Activated CD4-positive, alpha-beta T cell treated with anti-CD3 and anti-CD28 coated beads for 24 hours (primary cell): Measurements from ENCODE around the gene INSRR.

Experiments
- DNase-seq, 2 donors: peaks; one replicate each; pipeline ENCODE4 v3.0.0-alpha.2; 2020; ENCODE audit warnings: low read depth in 2 of 2

Gene INSRR

DNA sequence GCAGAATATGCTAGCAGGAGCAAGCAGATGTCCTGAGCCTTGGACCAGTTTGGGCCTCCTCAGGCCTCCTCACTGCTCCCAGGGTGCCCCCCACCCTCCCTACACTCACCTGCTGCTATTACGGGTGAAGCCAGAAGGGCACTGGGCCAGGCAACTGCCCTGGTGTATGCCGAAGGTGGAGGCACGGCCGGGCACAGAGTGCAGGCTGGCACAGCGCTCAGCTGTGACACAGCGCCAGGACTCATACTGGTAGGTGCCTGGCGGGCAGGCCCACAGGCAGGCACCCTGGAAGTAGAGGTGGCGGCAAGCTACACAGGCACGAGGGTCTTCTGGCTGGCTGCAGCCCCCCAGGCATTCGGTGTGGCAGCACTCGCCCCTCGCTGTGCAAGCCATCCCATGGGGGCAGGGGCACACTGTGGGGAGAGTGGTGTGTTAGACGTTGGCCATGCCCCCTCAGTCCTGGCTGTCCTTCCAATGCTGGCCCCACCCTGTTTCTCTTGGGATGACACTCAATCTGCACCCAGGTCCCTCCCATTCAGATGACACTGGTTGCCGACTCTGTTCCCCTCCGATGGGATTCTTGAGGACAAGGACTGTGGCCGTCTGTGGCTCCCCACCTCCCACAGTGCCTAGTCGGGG is 7.0 kb downstream of the INSRR start:
- DNase-seq, result no peak

DNA sequence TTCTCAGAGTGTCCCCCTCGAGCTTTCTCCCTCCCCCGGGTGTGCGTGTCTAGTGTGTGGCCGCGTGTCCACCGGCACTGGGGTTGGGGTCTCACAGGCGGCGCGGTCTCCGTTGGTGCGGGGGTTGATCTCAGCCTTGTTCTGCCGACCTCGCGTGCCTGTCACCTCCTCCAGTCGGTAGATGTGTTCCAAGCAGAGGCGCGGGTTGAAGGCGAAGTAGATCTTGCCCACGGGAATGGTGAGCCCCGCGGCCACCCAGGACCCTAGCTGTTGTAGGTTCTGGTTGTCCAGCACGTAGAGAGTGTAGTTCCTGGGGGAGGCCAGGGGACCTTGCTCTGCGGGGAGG is 9.8 kb downstream of the INSRR start:
- no peak for DNase-seq

DNA sequence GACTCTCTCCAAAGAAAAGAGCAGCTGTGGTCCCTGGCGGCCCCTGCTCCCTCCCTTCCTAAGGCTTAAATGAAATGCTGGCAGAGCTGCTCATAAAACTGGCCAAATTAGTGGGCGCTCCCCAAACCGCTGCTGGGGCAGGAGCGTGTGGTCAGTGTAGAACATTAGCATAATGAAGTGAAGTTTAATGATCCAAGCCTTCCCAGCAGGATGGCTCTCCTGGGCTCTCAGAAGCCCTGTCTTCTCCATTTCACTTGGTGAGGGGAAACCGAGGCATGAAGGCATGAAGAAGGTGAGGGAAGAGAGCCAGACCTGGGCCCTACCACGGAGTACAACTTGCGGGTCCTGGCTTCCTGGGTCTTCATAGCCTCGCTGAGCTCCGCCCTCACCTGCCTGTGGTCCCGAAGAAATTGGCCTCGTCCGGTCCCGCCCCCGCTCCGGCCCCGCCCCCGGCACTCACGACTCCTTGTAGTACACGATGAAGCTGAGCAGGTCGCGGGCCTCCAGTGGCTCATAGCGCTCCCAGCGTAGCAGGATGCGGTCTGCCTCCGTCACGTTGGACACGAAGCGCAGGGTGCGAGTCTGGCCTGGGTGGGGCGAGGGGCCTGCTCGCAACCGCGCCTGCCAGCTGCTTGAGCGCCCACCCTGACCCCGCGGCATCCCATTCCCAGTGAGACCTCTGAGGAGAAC is 10.3 kb downstream of the INSRR start:
- DNase-seq, result peak in 1 of 2 donors; percentile 63

DNA sequence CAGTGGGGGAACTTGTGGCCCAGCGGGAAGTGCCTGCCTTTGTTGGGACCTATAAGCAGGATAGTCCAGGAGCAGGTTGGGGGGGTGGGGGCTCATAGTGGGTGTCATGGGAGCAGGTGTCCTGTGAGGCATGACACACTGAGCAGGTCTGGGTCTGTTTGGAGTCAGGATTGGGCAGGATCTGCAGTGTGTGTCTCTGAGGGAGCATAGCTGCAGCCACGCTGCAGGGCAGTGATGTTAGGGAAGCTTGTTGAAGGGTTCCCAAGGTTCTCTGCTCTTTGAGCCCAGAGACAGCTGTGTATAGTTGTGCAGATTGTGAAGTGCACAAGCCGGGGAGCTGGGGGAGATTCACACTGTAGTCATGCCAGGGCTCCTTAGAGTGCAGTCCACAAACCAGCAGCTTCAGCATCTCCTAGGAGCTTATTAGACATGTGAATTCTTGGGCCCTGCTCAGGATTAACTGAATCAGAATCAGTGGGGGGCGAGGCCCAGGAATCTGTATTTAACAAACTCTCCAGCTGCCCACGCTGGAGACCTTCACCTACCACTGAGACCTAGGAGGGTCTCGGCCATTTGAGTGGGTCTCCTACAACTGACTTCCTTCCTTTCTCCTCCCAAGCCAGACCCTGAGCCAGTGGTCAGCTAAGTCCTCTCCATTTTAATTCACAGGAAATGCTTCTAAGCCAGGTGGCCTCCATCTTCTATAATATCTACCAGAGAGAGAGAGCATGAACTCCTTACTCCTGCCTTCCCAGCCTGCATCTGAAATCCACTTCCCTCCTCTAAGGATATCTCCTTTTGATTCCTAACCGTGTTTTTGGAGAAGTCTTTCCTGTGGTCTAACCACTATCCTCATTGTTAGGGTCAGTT is 11.1 kb downstream of the INSRR start:
- no peak for DNase-seq

DNA sequence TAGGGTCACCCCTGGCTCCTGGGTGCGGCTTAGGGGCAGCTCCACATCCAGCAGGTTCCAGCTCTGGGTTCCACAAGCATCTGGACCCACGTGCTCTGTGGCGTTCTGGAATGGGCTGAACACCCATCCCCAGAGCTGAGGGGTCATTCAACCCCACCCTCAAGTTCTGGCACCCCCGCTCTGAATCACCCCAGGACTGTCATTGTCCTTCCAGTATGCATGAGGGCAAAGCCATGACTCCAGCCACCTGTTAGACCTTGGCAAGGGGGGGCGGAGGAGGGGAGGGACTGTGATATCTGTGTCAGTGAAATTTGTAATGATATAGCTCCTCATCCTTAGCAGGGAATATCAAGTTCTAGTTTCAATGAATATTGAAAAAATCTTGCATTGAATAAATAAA is 12.3 kb downstream of the INSRR start:
- DNase-seq, result no peak

GRCh38 chr1:156845953-156846545 is 12.9 kb downstream of the INSRR start:
- DNase-seq, result no peak

DNA sequence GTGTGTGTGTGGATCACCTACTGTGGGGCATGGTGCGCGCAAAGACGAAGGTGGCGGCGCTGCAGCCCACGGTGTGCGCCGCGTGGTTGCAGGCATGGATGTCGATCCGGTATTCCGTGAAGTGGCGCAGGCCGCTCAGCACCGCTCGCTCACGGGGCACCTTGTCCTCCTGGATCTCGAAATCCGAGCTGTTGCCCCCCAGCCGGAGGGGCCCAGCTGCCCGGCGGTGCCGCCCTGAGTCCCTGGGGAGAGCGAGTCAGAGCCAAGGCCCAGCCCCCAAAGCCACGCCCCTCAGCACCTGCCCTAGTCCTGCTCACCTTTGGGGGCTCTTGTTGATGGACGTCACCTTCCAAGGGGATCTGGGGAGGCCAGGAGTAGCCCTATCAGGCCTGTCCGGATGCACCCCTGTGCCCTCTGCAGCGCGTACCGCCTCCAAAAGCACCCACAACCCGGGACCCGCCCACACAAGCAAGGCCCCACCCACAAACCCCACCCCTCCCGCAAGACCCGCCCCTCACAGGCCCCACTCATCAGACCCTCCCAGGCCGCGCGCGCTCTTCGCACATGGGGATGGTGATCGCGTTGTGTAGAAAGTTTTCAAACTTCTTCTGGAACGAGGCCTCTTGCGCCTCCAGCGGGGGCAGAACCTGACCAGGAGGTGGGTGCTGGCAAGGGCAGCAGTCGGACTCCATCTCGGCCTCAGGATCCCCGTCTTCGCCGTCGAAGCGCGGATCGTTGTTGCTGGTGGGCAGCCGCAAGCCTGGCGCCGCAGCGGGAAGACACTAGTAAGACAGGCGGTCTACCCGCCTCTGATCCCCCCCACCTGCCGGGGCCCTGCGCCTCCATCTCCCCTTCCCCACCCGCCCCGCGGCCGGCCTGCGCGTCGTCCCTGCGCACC is 13.6 kb downstream of the INSRR start:
- no peak for DNase-seq

GRCh38 chr1:156844638-156845037 is 14.3 kb downstream of the INSRR start:
- DNase-seq, result no peak

- DNase-seq, result no peak
These were observed 14.8 kb downstream of the INSRR start for GRCh38 chr1:156844102-156844501.

DNA sequence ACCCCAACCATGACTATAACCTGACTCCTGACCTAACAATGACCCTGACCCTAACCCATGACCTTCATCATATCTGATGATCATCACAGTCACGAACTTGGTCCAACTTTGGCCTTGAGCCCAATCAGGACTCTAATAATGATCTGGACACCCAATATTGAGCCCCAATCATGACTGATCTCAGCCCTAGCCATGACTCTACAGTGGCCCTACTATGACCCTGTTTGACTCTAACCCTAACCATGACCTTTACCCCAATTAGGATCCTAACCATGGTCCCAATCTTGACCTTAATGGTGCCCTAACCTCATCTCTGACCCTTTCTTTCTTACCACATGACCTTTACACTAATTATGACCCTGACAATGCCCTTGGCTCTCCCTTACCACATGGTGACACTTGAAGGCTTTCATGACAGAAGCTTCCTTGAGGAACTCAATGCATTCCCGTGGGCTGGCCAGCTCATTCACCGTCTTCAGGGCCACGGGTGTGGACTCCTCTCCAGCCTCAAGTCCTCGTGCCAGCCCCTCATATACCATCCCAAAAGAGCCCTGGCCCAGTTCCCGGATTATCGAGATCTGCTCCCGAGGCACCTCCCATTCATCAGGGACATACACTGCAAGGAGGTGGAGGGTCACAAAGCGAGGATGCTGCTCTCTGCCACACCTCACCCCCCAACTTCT is 16.2 kb downstream of the INSRR start:
- no peak for DNase-seq

DNA sequence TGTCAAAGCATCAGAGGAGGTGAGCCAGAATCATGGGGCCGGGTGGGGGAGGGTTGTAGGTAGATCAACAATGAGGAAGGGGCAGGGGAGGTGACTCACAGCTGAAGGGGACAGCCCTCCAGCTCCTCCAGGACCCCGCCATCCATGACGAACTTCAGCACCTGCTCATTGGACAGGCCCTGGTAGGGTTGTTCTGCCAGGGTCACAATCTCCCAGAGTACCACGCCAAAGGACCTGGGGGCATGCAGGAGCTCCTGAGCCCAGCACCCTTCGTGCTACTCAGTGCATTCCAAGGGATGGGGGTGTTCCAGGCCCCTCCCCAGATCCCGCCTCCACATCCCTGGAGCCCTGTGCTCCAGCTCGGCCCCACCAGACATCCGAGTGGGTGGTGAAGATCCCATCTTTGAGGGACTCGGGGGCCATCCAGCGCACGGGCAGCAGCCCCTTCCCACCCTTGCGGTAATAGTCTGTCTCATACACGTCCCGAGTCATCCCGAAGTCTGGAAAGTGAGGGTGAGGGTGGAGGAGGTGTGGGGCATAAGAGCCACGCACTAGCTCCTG is 17.5 kb downstream of the INSRR start:
- no peak for DNase-seq

- no peak for DNase-seq
These were observed 18.0 kb downstream of the INSRR start for GRCh38 chr1:156840898-156841279.

- DNase-seq, result no peak
These were observed 18.6 kb downstream of the INSRR start for GRCh38 chr1:156840186-156840897.

DNA sequence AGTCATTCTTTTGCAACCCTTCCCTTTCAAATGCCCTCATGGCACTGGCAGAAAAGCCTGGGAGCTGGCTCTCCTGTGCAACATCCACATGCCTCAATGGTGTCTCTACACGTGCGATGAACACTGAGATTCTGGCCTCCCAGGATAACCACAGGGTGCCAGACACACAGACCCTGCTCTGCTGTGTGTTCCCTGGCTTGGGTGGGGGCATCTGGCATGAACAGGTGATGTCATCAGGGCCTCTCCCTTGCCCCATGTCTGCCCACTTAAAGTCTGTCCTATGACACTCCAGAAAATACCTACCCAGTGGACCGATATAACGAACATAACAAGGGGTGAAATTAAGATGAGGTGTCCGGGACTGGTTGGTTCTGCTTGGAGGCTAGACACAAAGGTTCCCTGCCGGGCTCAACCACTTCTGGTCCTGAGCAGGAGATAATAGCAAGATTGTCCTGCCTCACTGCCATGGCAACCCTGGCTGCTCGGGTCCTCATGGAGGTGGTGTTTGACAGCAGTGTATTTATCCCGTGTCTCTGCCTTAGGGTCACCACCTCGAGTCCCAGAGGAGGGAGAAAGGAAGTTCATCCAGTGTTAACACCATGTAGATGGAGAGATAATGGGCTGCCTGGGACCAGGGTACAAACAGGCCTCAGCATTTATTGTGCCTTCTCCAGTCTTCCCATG is 19.3 kb downstream of the INSRR start:
- no peak for DNase-seq

DNA sequence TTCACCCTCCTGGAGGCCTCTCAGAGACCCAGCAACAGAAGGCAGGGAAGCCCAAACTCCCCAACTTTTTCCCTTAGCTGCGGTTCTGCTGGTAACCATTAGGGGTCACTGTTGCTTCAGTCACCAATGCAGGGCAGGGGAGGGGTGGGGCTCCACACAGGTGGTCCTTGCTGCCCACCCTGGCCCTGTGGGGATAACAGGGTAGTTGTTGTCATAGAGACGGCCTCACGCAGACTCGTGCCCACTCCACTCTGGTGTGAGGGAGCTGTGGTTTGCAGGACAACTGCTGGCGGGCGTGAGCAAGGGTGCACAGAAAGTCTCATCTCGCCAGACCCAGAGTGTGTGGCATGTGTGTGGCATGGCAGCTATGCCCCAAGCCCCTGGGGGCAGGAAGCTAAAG is 19.9 kb downstream of the INSRR start:
- no peak for DNase-seq

- DNase-seq, result no peak
These were observed 22.0 kb downstream of the INSRR start for GRCh38 chr1:156836892-156837291.

- peak in 1 of 2 donors; percentile 43 for DNase-seq
These were observed 22.8 kb downstream of the INSRR start for GRCh38 chr1:156836041-156836654.

- no peak for DNase-seq
These were observed 24.6 kb downstream of the INSRR start for GRCh38 chr1:156834322-156834721.

DNA sequence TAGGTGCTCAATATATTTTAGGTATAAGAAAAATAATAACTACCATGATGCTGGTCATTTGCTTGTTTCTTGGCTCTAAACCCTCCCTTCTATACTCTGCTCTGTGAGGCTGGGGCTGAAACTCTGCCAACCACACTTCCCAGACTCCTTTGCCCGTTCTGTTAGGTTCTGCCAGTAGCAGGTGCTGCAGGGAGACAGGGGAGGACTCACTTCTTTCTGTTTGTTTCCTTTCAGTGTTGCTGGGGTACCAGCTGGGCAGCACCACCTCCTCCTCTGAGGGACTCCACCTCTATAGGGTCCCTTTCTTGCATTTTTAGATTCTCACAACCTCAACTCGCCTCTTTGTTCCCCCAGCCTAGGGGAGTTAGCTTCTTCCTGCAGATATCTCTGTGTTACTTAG is 25.3 kb downstream of the INSRR start:
- no peak for DNase-seq
